OCI-M1 (cell line): ENCODE data around the gene DNM2.
A peak's percentile ranks its signal among the peaks of the same experiment; 100 is the strongest.

Source experiments
- DNase-seq: peaks from one replicate; lab custom pipeline; 2025; lab: John Stamatoyannopoulos, UW

DNM2 gene

GRCh38 chr19:10776900-10777650, 59.2 kb downstream of the DNM2 start:
- DNase-seq, result no peak

- DNase-seq, result no peak
Observed at GRCh38 chr19:10780368-10780767, 62.5 kb downstream of the DNM2 start.

- DNase-seq, result no peak
Observed at GRCh38 chr19:10782795-10783194, 64.9 kb downstream of the DNM2 start.

GRCh38 chr19:10784257-10784656, 66.4 kb downstream of the DNM2 start:
- no peak for DNase-seq

- no peak for DNase-seq
Observed at GRCh38 chr19:10788146-10788545, 70.3 kb downstream of the DNM2 start.

- DNase-seq, result no peak
Observed at GRCh38 chr19:10789866-10790265, 72.0 kb downstream of the DNM2 start.

GRCh38 chr19:10796653-10797052, 78.8 kb downstream of the DNM2 start:
- DNase-seq, result no peak

- DNase-seq, result no peak
Observed at GRCh38 chr19:10797078-10797477, 79.2 kb downstream of the DNM2 start.

- DNase-seq, result no peak
Observed at GRCh38 chr19:10797541-10798256, 79.8 kb downstream of the DNM2 start.

- no peak for DNase-seq
Observed at GRCh38 chr19:10800488-10800887, 82.6 kb downstream of the DNM2 start.

- DNase-seq, result no peak
Observed at GRCh38 chr19:10802479-10802878, 84.6 kb downstream of the DNM2 start.

GRCh38 chr19:10803252-10803651, 85.4 kb downstream of the DNM2 start:
- no peak for DNase-seq

- no peak for DNase-seq
Observed at GRCh38 chr19:10805065-10805757, 87.3 kb downstream of the DNM2 start.

- DNase-seq, result no peak
Observed at GRCh38 chr19:10805758-10806247, 87.9 kb downstream of the DNM2 start.

GRCh38 chr19:10808937-10809649, 91.2 kb downstream of the DNM2 start:
- DNase-seq, result peak; percentile 79

GRCh38 chr19:10809651-10810285, 91.9 kb downstream of the DNM2 start:
- peak; percentile 81 for DNase-seq

GRCh38 chr19:10811391-10812111, 93.7 kb downstream of the DNM2 start:
- peak; percentile 50 for DNase-seq

- no peak for DNase-seq
Observed at GRCh38 chr19:10812196-10812595, 94.3 kb downstream of the DNM2 start.

GRCh38 chr19:10812902-10813404, 95.1 kb downstream of the DNM2 start:
- DNase-seq, result peak; percentile 95

GRCh38 chr19:10815007-10815536, 97.2 kb downstream of the DNM2 start:
- DNase-seq, result no peak
